WTC11 (cell line): ENCODE results near the gene CA7. TPM values are rescaled to one million over a fixed set of nuclear protein-coding genes. Genes with fewer than 3 reads are reported as not detected.
A peak's percentile ranks its signal among the peaks of the same experiment; 100 is the strongest.

Experiments
- ATAC-seq: fragments of 200-7000 bp; cut with Tn5 transposase; 2 replicates; pipeline ENCODE4 v1.10.0; 2021; ENCODE audit warnings: mild to moderate bottlenecking, moderate library complexity
- CTCF ChIA-PET: fragments of 300-600 bp; sonication (Branson Sonifier 250); formaldehyde crosslinking; loops from one replicate; lab custom pipeline; 2021; ENCODE audit warnings: antibody characterized with exemption; lab: Charles Lee
- POLR2A ChIA-PET: fragments of 350-600 bp; sonication (Branson Sonifier 250); formaldehyde crosslinking; loops from one replicate; lab custom pipeline; 2021; ENCODE audit warnings: antibody characterized with exemption; lab: Charles Lee
- DNase-seq: peaks from one replicate; pipeline ENCODE4 v3.0.0; 2021; ENCODE audit warnings: low spot score
- H3K27ac Mint-ChIP-seq: 2 replicates; pipeline ENCODE4 v1.8.0; 2021; ENCODE audit warnings: mixed read lengths
- H3K27me3 Mint-ChIP-seq: 2 replicates; pipeline ENCODE4 v1.8.0; 2021; ENCODE audit warnings: low read depth, mild to moderate bottlenecking, moderate library complexity, mixed read lengths
- H3K36me3 Mint-ChIP-seq: 2 replicates; pipeline ENCODE4 v1.8.0; 2021; ENCODE audit warnings: mixed read lengths
- H3K4me1 Mint-ChIP-seq: 2 replicates; pipeline ENCODE4 v1.8.0; 2022; ENCODE audit warnings: mixed read lengths
- H3K4me3 Mint-ChIP-seq: 2 replicates; pipeline ENCODE4 v1.8.0; 2021; ENCODE audit warnings: mild to moderate bottlenecking, moderate library complexity, mixed read lengths
- H3K9me3 Mint-ChIP-seq: 2 replicates; pipeline ENCODE4 v1.8.0; 2021; ENCODE audit warnings: mixed read lengths
- EMX1 ChIP-seq: fragments of 250-450 bp; sonication (Bioruptor Pico); IDR thresholded peaks from 2 replicates; pipeline ENCODE4 v1.8.0; 2021; ENCODE audit warnings: mild to moderate bottlenecking
- ETV6 ChIP-seq: sonication (generic); formaldehyde crosslinking; IDR thresholded peaks from 2 replicates; pipeline ENCODE4 v1.8.1; 2022; ENCODE audit warnings: mild to moderate bottlenecking, missing genetic modification reagents
- FOXJ3 ChIP-seq: sonication (generic); formaldehyde crosslinking; IDR thresholded peaks from 2 replicates; pipeline ENCODE4 v1.9.0; 2021; ENCODE audit warnings: missing genetic modification reagents, mild to moderate bottlenecking, borderline replicate concordance
- FOXP1 ChIP-seq: sonication (generic); formaldehyde crosslinking; IDR thresholded peaks from 2 replicates; pipeline ENCODE4 v1.8.0; 2022; ENCODE audit warnings: missing genetic modification reagents, mild to moderate bottlenecking, moderate library complexity, borderline replicate concordance
- GABPB1 ChIP-seq: sonication (generic); formaldehyde crosslinking; IDR thresholded peaks from 2 replicates; pipeline ENCODE4 v1.8.1; 2023; ENCODE audit warnings: mild to moderate bottlenecking, missing genetic modification reagents
- HMGXB4 ChIP-seq: sonication (generic); formaldehyde crosslinking; IDR thresholded peaks from 2 replicates; pipeline ENCODE4 v1.8.1; 2023; ENCODE audit warnings: mild to moderate bottlenecking, moderate library complexity, missing genetic modification reagents
- MYBL2 ChIP-seq: sonication (generic); formaldehyde crosslinking; IDR thresholded peaks from 2 replicates; pipeline ENCODE4 v1.8.1; 2023; ENCODE audit warnings: mild to moderate bottlenecking, moderate library complexity, missing genetic modification reagents
- PRDM15 ChIP-seq: sonication (generic); formaldehyde crosslinking; IDR thresholded peaks from 2 replicates; pipeline ENCODE4 v1.8.0; 2022; ENCODE audit warnings: missing genetic modification reagents
- PRRX2 ChIP-seq: fragments of 250-450 bp; sonication (Bioruptor Pico); IDR thresholded peaks from 2 replicates; pipeline ENCODE4 v1.8.0; 2021; ENCODE audit warnings: mild to moderate bottlenecking
- SMAD3 ChIP-seq: sonication (generic); formaldehyde crosslinking; IDR thresholded peaks from 2 replicates; pipeline ENCODE4 v1.8.0; 2022; ENCODE audit warnings: missing genetic modification reagents, mild to moderate bottlenecking, borderline replicate concordance
- ZNF121 ChIP-seq: sonication (generic); formaldehyde crosslinking; IDR thresholded peaks from 2 replicates; pipeline ENCODE4 v1.8.0; 2023; ENCODE audit warnings: missing genetic modification reagents
- ZNF416 ChIP-seq: fragments of 250-450 bp; sonication (Bioruptor Pico); IDR thresholded peaks from 2 replicates; pipeline ENCODE4 v1.9.0; 2021; ENCODE audit warnings: mild to moderate bottlenecking, inconsistent platforms
- total RNA-seq: library from RNA; stranded (reverse); gene quantifications from 3 replicates; pipeline ENCODE4 v1.2.3, GENCODE V29; 2021
- TF ChIP-seq, protein P1 (sequence below): sonication (generic); formaldehyde crosslinking; IDR thresholded peaks from 2 replicates; pipeline ENCODE4 v1.8.0; 2023; ENCODE audit warnings: mild to moderate bottlenecking, missing genetic modification reagents
- TF ChIP-seq, protein P2 (sequence below): sonication (generic); formaldehyde crosslinking; IDR thresholded peaks from 2 replicates; pipeline ENCODE4 v1.8.0; 2022; ENCODE audit warnings: mild to moderate bottlenecking, missing genetic modification reagents

CA7 gene
- total RNA-seq, 1 experiment from 2014 or later: 1.6 TPM

DNA sequence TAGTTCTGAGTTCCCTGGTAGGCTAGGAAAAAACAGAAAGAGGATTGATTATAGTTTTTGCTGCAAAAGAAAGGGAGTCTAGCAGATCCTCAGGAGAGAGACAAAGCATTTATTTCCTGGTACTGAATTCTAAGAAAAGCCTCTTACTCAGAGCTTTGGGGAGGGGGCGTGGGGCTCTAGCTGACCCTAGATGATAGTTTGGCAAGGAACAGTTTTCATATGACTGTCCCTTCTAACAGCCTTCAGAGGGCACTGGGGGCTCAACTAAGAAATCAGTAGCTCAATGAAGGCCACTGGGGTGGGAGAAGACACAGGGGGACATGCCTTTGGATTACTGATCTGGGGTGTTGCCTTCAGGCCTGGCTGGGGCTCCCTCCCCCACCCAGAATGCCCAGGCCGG is 4.0 kb downstream of the CA7 start (continued):
- TF ChIP-seq, protein P1, sequence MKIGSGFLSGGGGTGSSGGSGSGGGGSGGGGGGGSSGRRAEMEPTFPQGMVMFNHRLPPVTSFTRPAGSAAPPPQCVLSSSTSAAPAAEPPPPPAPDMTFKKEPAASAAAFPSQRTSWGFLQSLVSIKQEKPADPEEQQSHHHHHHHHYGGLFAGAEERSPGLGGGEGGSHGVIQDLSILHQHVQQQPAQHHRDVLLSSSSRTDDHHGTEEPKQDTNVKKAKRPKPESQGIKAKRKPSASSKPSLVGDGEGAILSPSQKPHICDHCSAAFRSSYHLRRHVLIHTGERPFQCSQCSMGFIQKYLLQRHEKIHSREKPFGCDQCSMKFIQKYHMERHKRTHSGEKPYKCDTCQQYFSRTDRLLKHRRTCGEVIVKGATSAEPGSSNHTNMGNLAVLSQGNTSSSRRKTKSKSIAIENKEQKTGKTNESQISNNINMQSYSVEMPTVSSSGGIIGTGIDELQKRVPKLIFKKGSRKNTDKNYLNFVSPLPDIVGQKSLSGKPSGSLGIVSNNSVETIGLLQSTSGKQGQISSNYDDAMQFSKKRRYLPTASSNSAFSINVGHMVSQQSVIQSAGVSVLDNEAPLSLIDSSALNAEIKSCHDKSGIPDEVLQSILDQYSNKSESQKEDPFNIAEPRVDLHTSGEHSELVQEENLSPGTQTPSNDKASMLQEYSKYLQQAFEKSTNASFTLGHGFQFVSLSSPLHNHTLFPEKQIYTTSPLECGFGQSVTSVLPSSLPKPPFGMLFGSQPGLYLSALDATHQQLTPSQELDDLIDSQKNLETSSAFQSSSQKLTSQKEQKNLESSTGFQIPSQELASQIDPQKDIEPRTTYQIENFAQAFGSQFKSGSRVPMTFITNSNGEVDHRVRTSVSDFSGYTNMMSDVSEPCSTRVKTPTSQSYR: no peak
- no peak for TF ChIP-seq FOXJ3 (CRISPR knock-in tag)
- TF ChIP-seq PRDM15 (CRISPR knock-in tag): no peak
- TF ChIP-seq PRRX2 (CRISPR knock-in tag): no peak
- TF ChIP-seq ETV6: no peak
- no peak for TF ChIP-seq ZNF416
- TF ChIP-seq ZNF121 (CRISPR knock-in tag): no peak
- no peak for TF ChIP-seq EMX1 (CRISPR knock-in tag)

DNA sequence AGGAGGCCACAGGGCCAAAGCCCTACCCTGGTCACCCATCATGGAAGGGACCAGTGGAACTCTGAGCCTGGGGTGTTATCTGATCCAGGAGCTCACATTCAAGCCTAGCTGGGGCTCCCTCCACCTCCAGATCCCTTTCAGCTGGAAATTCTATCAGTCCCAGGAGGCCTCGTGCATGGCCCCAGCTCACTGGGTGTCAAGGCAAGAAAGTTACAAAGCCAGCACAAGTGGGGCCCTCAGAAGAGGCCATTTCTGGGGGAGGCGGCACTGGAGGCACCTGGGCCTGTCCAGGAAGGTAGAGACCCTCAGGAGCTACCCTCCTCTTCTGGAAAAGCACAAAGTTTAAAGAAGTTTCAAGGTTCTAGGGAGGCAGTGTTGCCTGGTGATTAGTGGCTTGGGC is 4.8 kb downstream of the CA7 start:
- H3K27ac Mint-ChIP-seq: no peak overlapping the region
- H3K27me3 Mint-ChIP-seq: peaks cover 44% of the 10 kb centered on the region
- peaks cover 13% of the 10 kb centered on the region for H3K4me1 Mint-ChIP-seq
- no peaks in the 10 kb centered on the region for H3K9me3 Mint-ChIP-seq
- H3K4me3 Mint-ChIP-seq: no peak overlapping the region
- CTCF ChIA-PET: interaction anchor here (0.5 to 4.0 kb wide), 12 partner anchors 13 to 241 kb away, joined by 3 to 70 read pairs (median 6); partner anchors contain the start of gene NAE1
- no peaks in the 10 kb centered on the region for H3K36me3 Mint-ChIP-seq
- POLR2A ChIA-PET: no interaction called here
- TF ChIP-seq FOXP1 (no peak), GABPB1 (CRISPR knock-in tag) (no peak)
- ATAC-seq (no peak), DNase-seq (no peak)

DNA sequence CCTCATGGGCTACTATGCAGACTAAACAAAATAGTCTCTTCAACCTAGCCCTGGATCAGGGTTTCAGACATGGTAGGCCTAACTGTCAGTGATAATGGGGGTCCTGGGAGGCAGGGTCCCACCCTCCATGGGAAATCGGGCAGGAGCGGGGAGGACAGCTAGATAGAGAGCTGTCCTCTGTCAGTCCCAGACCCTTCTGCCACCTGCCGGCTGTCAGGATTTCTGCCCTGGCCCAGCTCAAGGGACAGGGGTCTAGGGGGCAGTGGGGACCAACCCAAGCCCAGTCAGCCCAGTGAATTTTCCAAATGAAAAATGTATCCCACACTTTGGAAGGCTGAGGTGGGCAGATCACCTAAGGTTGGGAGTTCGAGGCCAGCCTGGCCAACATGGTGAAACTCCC is 5.3 kb downstream of the CA7 start:
- POLR2A ChIA-PET: no interaction called here
- Mint-ChIP-seq H3K27me3 (peaks cover 40% of the 10 kb centered on the region), H3K9me3 (no peaks in the 10 kb centered on the region), H3K36me3 (no peaks in the 10 kb centered on the region), H3K27ac (no peak overlapping the region), H3K4me3 (no peak overlapping the region), H3K4me1 (peaks cover 13% of the 10 kb centered on the region)
- ATAC-seq (peak; percentile 68), DNase-seq (peak; percentile 32)
- CTCF ChIA-PET: interaction anchor here (0.5 to 4.0 kb wide), 12 partner anchors 12 to 241 kb away, joined by 3 to 70 read pairs (median 4); partner anchors contain the start of gene NAE1
- TF ChIP-seq, protein P2, sequence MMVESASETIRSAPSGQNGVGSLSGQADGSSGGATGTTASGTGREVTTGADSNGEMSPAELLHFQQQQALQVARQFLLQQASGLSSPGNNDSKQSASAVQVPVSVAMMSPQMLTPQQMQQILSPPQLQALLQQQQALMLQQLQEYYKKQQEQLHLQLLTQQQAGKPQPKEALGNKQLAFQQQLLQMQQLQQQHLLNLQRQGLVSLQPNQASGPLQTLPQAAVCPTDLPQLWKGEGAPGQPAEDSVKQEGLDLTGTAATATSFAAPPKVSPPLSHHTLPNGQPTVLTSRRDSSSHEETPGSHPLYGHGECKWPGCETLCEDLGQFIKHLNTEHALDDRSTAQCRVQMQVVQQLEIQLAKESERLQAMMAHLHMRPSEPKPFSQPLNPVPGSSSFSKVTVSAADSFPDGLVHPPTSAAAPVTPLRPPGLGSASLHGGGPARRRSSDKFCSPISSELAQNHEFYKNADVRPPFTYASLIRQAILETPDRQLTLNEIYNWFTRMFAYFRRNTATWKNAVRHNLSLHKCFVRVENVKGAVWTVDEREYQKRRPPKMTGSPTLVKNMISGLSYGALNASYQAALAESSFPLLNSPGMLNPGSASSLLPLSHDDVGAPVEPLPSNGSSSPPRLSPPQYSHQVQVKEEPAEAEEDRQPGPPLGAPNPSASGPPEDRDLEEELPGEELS (CRISPR knock-in tag): no peak
- TF ChIP-seq FOXJ3 (CRISPR knock-in tag) (no peak), MYBL2 (CRISPR knock-in tag) (no peak), HMGXB4 (no peak), SMAD3 (CRISPR knock-in tag) (no peak), ZNF416 (no peak)
